ENCODE measurements around the gene CDK17.

Gene CDK17

DNA sequence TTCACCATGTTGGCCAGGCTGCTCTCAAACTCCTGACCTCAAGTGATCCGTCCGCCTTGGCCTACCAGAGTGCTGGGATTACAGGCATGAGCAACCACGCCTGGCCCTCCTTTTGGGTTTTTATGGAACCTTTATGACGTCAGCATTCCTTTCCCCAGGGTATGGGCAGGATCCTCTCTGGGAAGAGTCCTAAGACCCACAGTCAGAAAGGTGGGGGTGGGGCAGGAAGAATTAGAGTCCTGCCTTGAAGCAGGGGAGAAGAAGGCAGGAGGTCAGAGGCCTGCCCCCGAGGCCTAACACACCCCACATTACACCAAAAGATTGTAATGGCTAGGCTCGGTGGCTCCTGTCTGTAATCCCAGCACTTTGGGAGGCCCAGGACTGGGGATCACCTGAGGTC, 30.8 kb upstream of the CDK17 start:
- TF ChIP-seq NFIC (IDR thresholded peaks at IDR 0.05) (no peak), FOXM1 (IDR thresholded peaks at IDR 0.05; ENCODE audit: borderline replicate concordance, low read depth) (no peak), CREB1 (IDR thresholded peaks at IDR 0.05; ENCODE audit: low read depth) (no peak), TEAD4 (IDR thresholded peaks at IDR 0.05) (no peak), RAD21 (IDR thresholded peaks at IDR 0.05; ENCODE audit: low read depth) (no peak), EP300 (IDR thresholded peaks at IDR 0.05; ENCODE audit: borderline replicate concordance) (no peak), TCF12 (IDR thresholded peaks at IDR 0.05; ENCODE audit: low read depth) (no peak), YY1 (IDR thresholded peaks at IDR 0.05; ENCODE audit: low read depth) (no peak), ZBTB7A (IDR thresholded peaks at IDR 0.05; ENCODE audit: low read depth) (no peak), TAF1 (IDR thresholded peaks at IDR 0.05; ENCODE audit: low read depth) (no peak)
- TF ChIP-seq, protein P1, sequence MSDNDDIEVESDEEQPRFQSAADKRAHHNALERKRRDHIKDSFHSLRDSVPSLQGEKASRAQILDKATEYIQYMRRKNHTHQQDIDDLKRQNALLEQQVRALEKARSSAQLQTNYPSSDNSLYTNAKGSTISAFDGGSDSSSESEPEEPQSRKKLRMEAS (IDR thresholded peaks at IDR 0.05) = no peak
- TF ChIP-seq, protein P2, sequence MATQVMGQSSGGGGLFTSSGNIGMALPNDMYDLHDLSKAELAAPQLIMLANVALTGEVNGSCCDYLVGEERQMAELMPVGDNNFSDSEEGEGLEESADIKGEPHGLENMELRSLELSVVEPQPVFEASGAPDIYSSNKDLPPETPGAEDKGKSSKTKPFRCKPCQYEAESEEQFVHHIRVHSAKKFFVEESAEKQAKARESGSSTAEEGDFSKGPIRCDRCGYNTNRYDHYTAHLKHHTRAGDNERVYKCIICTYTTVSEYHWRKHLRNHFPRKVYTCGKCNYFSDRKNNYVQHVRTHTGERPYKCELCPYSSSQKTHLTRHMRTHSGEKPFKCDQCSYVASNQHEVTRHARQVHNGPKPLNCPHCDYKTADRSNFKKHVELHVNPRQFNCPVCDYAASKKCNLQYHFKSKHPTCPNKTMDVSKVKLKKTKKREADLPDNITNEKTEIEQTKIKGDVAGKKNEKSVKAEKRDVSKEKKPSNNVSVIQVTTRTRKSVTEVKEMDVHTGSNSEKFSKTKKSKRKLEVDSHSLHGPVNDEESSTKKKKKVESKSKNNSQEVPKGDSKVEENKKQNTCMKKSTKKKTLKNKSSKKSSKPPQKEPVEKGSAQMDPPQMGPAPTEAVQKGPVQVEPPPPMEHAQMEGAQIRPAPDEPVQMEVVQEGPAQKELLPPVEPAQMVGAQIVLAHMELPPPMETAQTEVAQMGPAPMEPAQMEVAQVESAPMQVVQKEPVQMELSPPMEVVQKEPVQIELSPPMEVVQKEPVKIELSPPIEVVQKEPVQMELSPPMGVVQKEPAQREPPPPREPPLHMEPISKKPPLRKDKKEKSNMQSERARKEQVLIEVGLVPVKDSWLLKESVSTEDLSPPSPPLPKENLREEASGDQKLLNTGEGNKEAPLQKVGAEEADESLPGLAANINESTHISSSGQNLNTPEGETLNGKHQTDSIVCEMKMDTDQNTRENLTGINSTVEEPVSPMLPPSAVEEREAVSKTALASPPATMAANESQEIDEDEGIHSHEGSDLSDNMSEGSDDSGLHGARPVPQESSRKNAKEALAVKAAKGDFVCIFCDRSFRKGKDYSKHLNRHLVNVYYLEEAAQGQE (IDR thresholded peaks at IDR 0.05; ENCODE audit: low read depth) = no peak

DNA sequence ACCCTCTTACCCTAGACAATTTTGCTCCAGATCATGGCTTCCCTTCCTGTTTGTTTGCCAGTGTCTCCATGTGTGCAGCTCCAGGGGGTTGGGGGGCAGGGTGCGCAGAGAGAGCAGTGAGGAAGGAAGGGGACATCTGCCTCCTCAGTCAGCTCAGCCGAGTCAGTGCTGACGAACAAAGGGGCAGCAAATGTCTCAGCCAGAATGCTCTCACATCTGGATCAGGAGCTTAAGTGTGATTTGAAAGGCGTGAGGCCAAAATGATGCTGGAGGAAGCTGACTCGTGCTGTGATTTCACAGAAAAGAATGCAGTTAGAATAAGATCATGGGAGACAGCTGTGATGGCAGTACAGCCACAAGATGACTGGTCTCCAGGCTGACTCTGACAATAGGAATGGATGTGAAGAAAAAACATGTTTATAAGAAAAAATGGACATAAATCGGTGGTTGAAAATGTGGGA, 27.1 kb upstream of the CDK17 start:
- TF ChIP-seq, protein P1 (IDR thresholded peaks at IDR 0.05) = no peak
- TF ChIP-seq YY1 (IDR thresholded peaks at IDR 0.05; ENCODE audit: low read depth) (no peak), TAF1 (IDR thresholded peaks at IDR 0.05; ENCODE audit: low read depth) (no peak)

DNA sequence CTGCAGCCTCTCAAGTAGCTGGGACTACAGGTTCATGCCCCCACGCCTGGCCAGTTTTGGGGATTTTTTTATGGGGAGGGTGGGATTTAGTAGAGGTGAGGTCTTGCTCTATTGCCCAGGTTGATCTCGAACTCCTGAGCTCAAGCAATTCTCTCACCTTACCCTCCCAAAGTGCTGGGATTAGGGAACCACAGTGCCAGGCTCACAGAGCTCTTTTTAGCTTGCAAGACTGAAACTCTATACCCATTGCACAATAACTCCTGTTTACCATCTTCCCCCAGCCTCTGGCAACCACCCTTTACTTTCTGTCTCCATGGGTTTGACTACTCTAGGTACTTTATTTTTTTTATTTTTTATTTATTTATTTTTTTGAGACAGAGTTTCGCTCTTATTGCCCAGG, 25.7 kb upstream of the CDK17 start:
- TF ChIP-seq CEBPB (IDR thresholded peaks at IDR 0.05) (peak; percentile 63), EGR1 (IDR thresholded peaks at IDR 0.05) (no peak)

DNA sequence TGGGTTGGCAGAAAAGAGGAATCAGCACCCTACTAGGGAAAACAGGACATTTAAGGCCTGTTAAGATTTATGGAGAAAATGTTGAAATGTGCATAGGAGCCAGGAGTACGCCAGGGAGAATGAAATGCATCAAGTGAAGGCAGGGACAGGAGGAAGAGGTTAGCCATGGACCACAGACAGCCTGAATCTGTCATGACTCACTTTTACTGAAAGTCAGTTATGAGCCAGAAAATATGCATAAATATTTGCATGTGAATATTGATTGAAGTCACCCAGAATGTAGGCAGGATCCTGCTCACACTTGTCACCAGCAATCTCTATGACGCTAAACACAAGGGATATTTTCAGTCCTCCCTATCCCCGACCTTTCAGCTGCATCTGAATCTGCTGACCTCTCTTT, 25.1 kb upstream of the CDK17 start:
- TF ChIP-seq TCF12 (IDR thresholded peaks at IDR 0.05; ENCODE audit: low read depth) = no peak
- no peak for TF ChIP-seq TEAD4 (IDR thresholded peaks at IDR 0.05)
- no peak for TF ChIP-seq ZBTB7A (IDR thresholded peaks at IDR 0.05; ENCODE audit: low read depth)
- TF ChIP-seq, protein P1 (IDR thresholded peaks at IDR 0.05) = no peak
- TF ChIP-seq, protein P2 (IDR thresholded peaks at IDR 0.05; ENCODE audit: low read depth) = no peak
- no peak for TF ChIP-seq TAF1 (IDR thresholded peaks at IDR 0.05; ENCODE audit: low read depth)
- TF ChIP-seq FOXM1 (IDR thresholded peaks at IDR 0.05; ENCODE audit: borderline replicate concordance, low read depth) = no peak
- no peak for TF ChIP-seq EP300 (IDR thresholded peaks at IDR 0.05; ENCODE audit: borderline replicate concordance)
- no peak for TF ChIP-seq EGR1 (IDR thresholded peaks at IDR 0.05)
- TF ChIP-seq YY1 (IDR thresholded peaks at IDR 0.05; ENCODE audit: low read depth) = no peak
- TF ChIP-seq CEBPB (IDR thresholded peaks at IDR 0.05) = no peak
- no peak for TF ChIP-seq RAD21 (IDR thresholded peaks at IDR 0.05; ENCODE audit: low read depth)
- no peak for TF ChIP-seq NFIC (IDR thresholded peaks at IDR 0.05)

DNA sequence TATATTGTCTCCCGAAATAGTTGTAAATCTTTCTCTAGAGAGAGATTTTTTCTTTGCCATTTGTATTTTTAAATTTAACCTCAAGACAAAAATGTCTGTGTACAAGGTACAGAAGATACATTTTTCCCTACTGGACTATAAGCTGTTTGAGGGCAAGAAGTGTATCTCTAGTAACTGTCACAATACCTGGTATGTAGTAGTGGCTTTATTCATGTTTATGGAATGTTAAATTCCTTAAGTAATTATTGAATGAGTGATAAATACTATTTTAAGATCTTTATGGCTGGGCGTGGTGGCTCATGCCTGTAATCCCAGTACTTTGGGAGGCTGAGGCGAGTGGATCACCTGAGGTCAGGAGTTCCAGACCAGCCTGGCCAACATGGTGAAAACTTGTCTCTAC, 24.4 kb upstream of the CDK17 start:
- TF ChIP-seq, protein P2 (IDR thresholded peaks at IDR 0.05; ENCODE audit: low read depth) = no peak

DNA sequence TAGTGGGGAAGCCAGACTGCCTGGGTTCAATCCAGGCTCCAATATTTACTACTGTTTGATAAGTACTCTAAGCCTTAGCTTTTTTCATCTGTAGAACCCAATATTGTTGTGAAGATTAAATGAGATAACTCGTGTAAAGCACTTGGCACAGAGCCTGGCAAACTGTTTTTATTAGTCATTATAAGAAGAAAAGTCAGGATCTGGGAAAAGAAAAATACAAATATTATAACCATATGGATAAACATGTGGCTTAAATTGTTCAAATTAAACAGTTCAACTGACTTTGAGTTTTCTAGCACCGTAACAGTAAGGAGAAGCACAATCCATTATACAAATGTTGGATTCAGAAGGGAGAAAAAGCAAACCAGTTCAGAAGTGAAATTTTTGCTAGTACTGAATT, 22.0 kb upstream of the CDK17 start:
- TF ChIP-seq CREB1 (IDR thresholded peaks at IDR 0.05; ENCODE audit: low read depth) (no peak), FOXM1 (IDR thresholded peaks at IDR 0.05; ENCODE audit: borderline replicate concordance, low read depth) (no peak), TCF12 (IDR thresholded peaks at IDR 0.05; ENCODE audit: low read depth) (no peak)
- TF ChIP-seq, protein P2 (IDR thresholded peaks at IDR 0.05; ENCODE audit: low read depth) = no peak
